ENCODE results near the gene SUN1. TPM values are rescaled to one million over a fixed set of nuclear protein-coding genes. Genes with fewer than 3 reads are reported as not detected.

Gene SUN1
- total and polyA plus RNA-seq, 2 of the 8 experiments (the other 6 are each of a cell fraction or from before 2014, with no cell fraction given), result 108 to 158 TPM

DNA sequence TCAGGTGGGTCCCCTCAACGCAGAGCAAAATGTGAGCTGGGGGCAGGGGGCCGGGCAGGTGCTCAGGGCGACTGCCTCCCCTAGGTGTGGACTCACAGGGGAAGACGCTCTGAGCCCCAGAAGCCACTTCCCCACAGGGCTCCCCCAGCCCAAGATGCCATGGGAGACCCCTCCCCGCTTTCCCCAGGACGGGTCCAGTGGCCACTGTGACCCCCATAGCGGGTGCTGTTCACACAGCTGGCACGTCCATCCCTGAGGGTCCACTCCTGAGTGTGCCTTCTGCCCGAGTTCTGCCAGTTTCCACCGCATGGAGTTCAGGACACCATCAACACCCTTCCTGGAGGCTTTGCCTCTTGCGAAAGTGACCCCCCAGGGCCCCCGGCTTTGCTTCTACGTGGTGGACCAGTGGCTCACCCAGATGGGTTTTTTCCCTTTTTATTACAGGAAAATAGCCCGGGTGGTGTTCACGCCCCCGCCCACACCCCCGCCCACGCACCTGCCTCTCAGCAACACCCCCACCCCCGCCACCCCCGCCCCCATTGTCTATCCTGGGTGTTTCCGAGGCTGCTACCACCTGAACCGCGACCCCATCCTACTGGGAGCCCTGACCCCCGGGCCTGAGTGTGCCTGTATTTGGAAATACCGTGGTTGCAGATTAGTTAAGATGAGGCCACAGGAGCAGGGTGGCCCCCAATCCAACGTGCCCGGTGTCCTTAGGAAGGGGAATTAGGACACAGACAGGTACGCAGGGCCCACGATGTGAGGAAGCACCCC, 90.2 kb downstream of the SUN1 start (continued):
- TF ChIP-seq CHD1 (IDR thresholded peaks at IDR 0.05; ENCODE audit: low read depth, low read length) (no peak), GTF2F1 (IDR thresholded peaks at IDR 0.05; ENCODE audit: borderline replicate concordance, low read depth, low read length) (no peak), ASH2L (IDR thresholded peaks at IDR 0.05; ENCODE audit: low read length) (no peak), SP4 (IDR thresholded peaks at IDR 0.05; ENCODE audit: low read length) (no peak)
